HepG2 (cell line): ENCODE results near the gene PRKCB. TPM values are rescaled to one million over a fixed set of nuclear protein-coding genes. Genes with fewer than 3 reads are reported as not detected.

ENCODE experiments used
- ATAC-seq: fragments of 200-7000 bp; cut with Tn5 transposase; 3 replicates; pipeline ENCODE4 v1.9.1; 2020; ENCODE audit warnings: mild to moderate bottlenecking, moderate library complexity
- BruUV-seq: library from RNA; stranded (reverse); fragments of 400-500 nt; replicated peaks from 2 replicates; lab custom pipeline; 2021; lab: Mats Ljungman, UMichigan
- CTCF ChIA-PET: fragments of 300-600 bp; formaldehyde crosslinking; extraction: SDS; loops from one replicate; lab custom pipeline; 2021; ENCODE audit warnings: low total read pairs, inconsistent platforms, low intra/inter-chr PET ratio; lab: Yijun Ruan, JAX
- POLR2A ChIA-PET: fragments of 350-600 bp; sonication (Branson Sonifier 250); formaldehyde crosslinking; loops from one replicate; lab custom pipeline; 2020; ENCODE audit warnings: antibody characterized with exemption, inconsistent platforms; lab: Yijun Ruan, JAX
- DNase-seq: peaks from one replicate; pipeline ENCODE4 v3.0.0-alpha.2; 2015; ENCODE audit warnings: low spot score
- FAIRE-seq: peaks from 3 replicates; lab custom pipeline; 2011; peaks lifted over from hg19 to GRCh38; lab: Jason Lieb, UNC
- H2AFZ ChIP-seq: one replicate; pipeline ENCODE4 v1.6.1; 2011; ENCODE audit warnings: low read length, inconsistent platforms
- H3K27ac ChIP-seq: fragments of 300-600 bp; 3 replicates; pipeline ENCODE4 v1.8.0; 2011; ENCODE audit warnings: mixed run types, mild to moderate bottlenecking, mixed read lengths, low read length, inconsistent platforms; ENCODE audit not compliant: insufficient read depth; ENCODE audit errors: extremely low read length
- H3K27me3 ChIP-seq, 2 experiments: fragments of 200-600 bp in 1 of 2; 2 replicates in 1 of 2; 3 replicates in 1 of 2; pipeline versions ENCODE4 v1.6.0 to v1.8.0; 2011; ENCODE audit warnings: low read length in 2 of 2, mild to moderate bottlenecking in 2 of 2, moderate library complexity in 2 of 2, inconsistent platforms in 1 of 2; ENCODE audit not compliant: insufficient read depth in 2 of 2, control insufficient read depth in 1 of 2
- H3K36me3 ChIP-seq, 2 experiments: fragments of 200-600 bp in 1 of 2; replicated peaks in 1 of 2; 2 replicates in 1 of 2; 3 replicates in 1 of 2; pipeline versions ENCODE4 v1.5.1 to v1.8.0; 2011; ENCODE audit warnings: low read length in 2 of 2, inconsistent platforms in 1 of 2; ENCODE audit not compliant: insufficient read depth in 2 of 2, control insufficient read depth in 1 of 2
- H3K4me1 ChIP-seq: 2 replicates; pipeline ENCODE4 v1.5.1; 2012; ENCODE audit warnings: low read length, inconsistent platforms; ENCODE audit not compliant: insufficient read depth
- H3K4me2 ChIP-seq: 2 replicates; pipeline ENCODE4 v1.6.0; 2011; ENCODE audit warnings: low read depth, low read length, inconsistent platforms
- H3K4me3 ChIP-seq, 3 experiments: fragments of 200-600 bp in 1 of 3; sonication (generic), shearing (Covaris generic) in 1 of 3; replicated peaks in 1 of 3; 2 replicates each; pipeline ENCODE4 v1.5.1; 2011 to 2016; ENCODE audit warnings: low read length in 3 of 3, inconsistent platforms in 2 of 3, low read depth in 2 of 3, mild to moderate bottlenecking in 2 of 3, control low read depth in 1 of 3, mixed read lengths in 1 of 3; ENCODE audit not compliant: insufficient read depth in 1 of 3
- H3K79me2 ChIP-seq: one replicate; pipeline ENCODE4 v1.6.1; 2011; ENCODE audit warnings: low read length, inconsistent platforms; ENCODE audit not compliant: insufficient read depth
- H3K9ac ChIP-seq: 2 replicates; pipeline ENCODE4 v1.6.0; 2011; ENCODE audit warnings: mild to moderate bottlenecking, low read depth, low read length, inconsistent platforms; ENCODE audit not compliant: insufficient read depth
- H3K9me3 ChIP-seq: 2 replicates; pipeline ENCODE4 v1.5.1; 2012; ENCODE audit warnings: mild to moderate bottlenecking, low read length
- H4K20me1 ChIP-seq: 2 replicates; pipeline ENCODE4 v1.6.0; 2011; ENCODE audit warnings: inconsistent platforms, mild to moderate bottlenecking, low read length, moderate library complexity; ENCODE audit not compliant: insufficient read depth
- CENPX ChIP-seq: sonication (generic); formaldehyde crosslinking; IDR thresholded peaks from 2 replicates; pipeline ENCODE4 v1.9.0; 2021; ENCODE audit warnings: mild to moderate bottlenecking, missing genetic modification reagents, moderate library complexity
- FOXO1 ChIP-seq: sonication (generic); formaldehyde crosslinking; IDR thresholded peaks from 2 replicates; pipeline ENCODE4 v1.4.0; 2020; ENCODE audit warnings: missing genetic modification reagents
- JDP2 ChIP-seq: sonication (generic); formaldehyde crosslinking; IDR thresholded peaks from 2 replicates; pipeline ENCODE4 v1.8.1; 2022; ENCODE audit warnings: missing genetic modification reagents, borderline replicate concordance
- RFX3 ChIP-seq: IDR thresholded peaks from 2 replicates; pipeline ENCODE4 v1.6.1; 2016; ENCODE audit warnings: missing biosample characterization, missing genetic modification reagents
- THRA ChIP-seq: sonication (generic); formaldehyde crosslinking; IDR thresholded peaks from 2 replicates; pipeline ENCODE4 v1.4.0; 2020; ENCODE audit warnings: missing genetic modification reagents, borderline replicate concordance
- ZBTB3 ChIP-seq: sonication (generic); formaldehyde crosslinking; IDR thresholded peaks from 2 replicates; pipeline ENCODE4 v1.4.0; 2020; ENCODE audit warnings: low read depth, mild to moderate bottlenecking, moderate library complexity, missing genetic modification reagents, borderline replicate concordance
- ZKSCAN8 ChIP-seq: IDR thresholded peaks from 2 replicates; pipeline ENCODE4 v1.6.1; 2016; ENCODE audit warnings: borderline replicate concordance, missing genetic modification reagents, missing compliant biosample characterization
- ZNF446 ChIP-seq: sonication (generic); formaldehyde crosslinking; IDR thresholded peaks from 2 replicates; pipeline ENCODE4 v1.5.0; 2020; ENCODE audit warnings: mild to moderate bottlenecking, missing genetic modification reagents
- ZNF616 ChIP-seq: sonication (generic); formaldehyde crosslinking; IDR thresholded peaks from 2 replicates; pipeline ENCODE4 v1.5.0; 2020; ENCODE audit warnings: low read depth, mild to moderate bottlenecking, missing genetic modification reagents
- ZNF646 ChIP-seq: sonication (generic); formaldehyde crosslinking; IDR thresholded peaks from 2 replicates; pipeline ENCODE4 v1.9.0; 2021; ENCODE audit warnings: mild to moderate bottlenecking, missing genetic modification reagents
- WGBS: methylation state at CpG from one replicate; pipeline ENCODE4 v1.1.6; 2017; ENCODE audit warnings: low lambda C conversion rate; 5-methylcytosine and 5-hydroxymethylcytosine counted together
- in situ Hi-C: cut with HindIII; loops from 2 replicates; pipeline ENCODE4 v1.10.0; 2017; ENCODE audit warnings: low pct_unique_long_range_greater_than_20kb; ENCODE audit not compliant: extremely low pct_ligation_motif_present
- intact Hi-C: fragments of 100-400 bp; cut with micrococcal nuclease; formaldehyde crosslinking; loops from one replicate; pipeline ENCODE4 v1.10.0; 2022; ENCODE audit not compliant: unreplicated experiment
- polyA plus RNA-seq, 8 experiments: library from polyadenylated mRNA; depleted of rRNA in 3 of 8; stranded (reverse) in 7 of 8; unstranded in 1 of 8; fragments of >200 nt; fragmentation: Illumina TruSeq in 4 of 8; extraction: Trizol in 4 of 8; gene quantifications; 2 replicates each; pipeline versions ENCODE4 v1.2.1 to v1.2.3, GENCODE V29; 2011 to 2016; ENCODE audit warnings: low read depth in 4 of 8, missing spikeins in 1 of 8, mixed read lengths in 1 of 8; ENCODE audit not compliant: insufficient read depth in 1 of 8
- total RNA-seq, 5 experiments: library from RNA; depleted of rRNA; stranded (reverse); fragments of >200 nt; fragmentation: Illumina TruSeq; extraction: Trizol; gene quantifications; 2 replicates each; pipeline ENCODE4 v1.2.3, GENCODE V29; 2016; ENCODE audit warnings: low read depth in 1 of 5

Gene PRKCB
- total and polyA plus RNA-seq, 2 of the 13 experiments (the other 11 are each of a cell fraction or from before 2014, with no cell fraction given), result 0.01 TPM; not detected in 1

DNA sequence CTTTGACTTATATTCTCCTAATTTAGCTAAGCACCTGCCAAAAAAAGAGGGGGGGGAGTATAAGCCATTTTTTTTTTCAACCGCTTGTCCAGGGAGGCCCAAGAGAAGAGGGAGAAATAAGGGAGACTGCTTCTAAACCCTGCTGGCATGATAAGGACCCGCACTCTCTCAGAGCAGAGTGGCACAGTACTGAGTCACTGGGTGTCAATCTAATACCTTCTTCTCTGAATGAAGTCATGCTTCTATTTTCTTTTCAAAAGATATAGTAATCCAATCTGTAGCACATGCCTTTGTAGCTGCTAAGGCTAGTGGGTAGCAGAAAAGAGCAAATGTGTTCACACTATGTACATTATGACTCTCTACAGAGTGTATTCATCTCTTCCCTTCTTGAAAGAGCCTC, 385.4 kb downstream of the PRKCB start:
- in situ Hi-C loops (no loop called here), intact Hi-C loops (no loop called here)
- ChIA-PET POLR2A (no interaction called here), CTCF (no interaction called here)
- no peaks in the 10 kb centered on the region for H4K20me1 ChIP-seq
- 47% methylated on average over 2 of the region's 2 CpGs for WGBS
- H3K27me3 ChIP-seq, result no peaks in the 10 kb centered on the region; a peak in 1 of 5 replicates
- BruUV-seq, result no TSS peak
- no peak overlapping the region for H3K4me3 ChIP-seq
- no peak overlapping the region for H3K9ac ChIP-seq
- DNase-seq, result no peak
- TF ChIP-seq THRA (CRISPR knock-in tag), result no peak
- no peak for TF ChIP-seq ZNF446 (CRISPR knock-in tag)
- TF ChIP-seq ZKSCAN8 (CRISPR knock-in tag), result no peak
- TF ChIP-seq FOXO1 (CRISPR knock-in tag), result no peak
- TF ChIP-seq ZNF646 (CRISPR knock-in tag), result no peak
- TF ChIP-seq RFX3, result no peak
- TF ChIP-seq CENPX (CRISPR knock-in tag), result no peak
- TF ChIP-seq ZBTB3 (CRISPR knock-in tag), result no peak
- no peak for TF ChIP-seq JDP2 (CRISPR knock-in tag)
- TF ChIP-seq ZNF616, result no peak
- no peak overlapping the region for H3K4me2 ChIP-seq
- no peak for ATAC-seq
- no peaks in the 10 kb centered on the region for H3K4me1 ChIP-seq
- H3K27ac ChIP-seq, result no peak overlapping the region
- H3K36me3 ChIP-seq, result no peaks in the 10 kb centered on the region
- FAIRE-seq, result no peak
- no peaks in the 10 kb centered on the region for H3K9me3 ChIP-seq
- no peaks in the 10 kb centered on the region for H3K79me2 ChIP-seq
- H2AFZ ChIP-seq, result no peak overlapping the region
